ENCODE results near the gene MKNK1.

The MKNK1 gene

DNA sequence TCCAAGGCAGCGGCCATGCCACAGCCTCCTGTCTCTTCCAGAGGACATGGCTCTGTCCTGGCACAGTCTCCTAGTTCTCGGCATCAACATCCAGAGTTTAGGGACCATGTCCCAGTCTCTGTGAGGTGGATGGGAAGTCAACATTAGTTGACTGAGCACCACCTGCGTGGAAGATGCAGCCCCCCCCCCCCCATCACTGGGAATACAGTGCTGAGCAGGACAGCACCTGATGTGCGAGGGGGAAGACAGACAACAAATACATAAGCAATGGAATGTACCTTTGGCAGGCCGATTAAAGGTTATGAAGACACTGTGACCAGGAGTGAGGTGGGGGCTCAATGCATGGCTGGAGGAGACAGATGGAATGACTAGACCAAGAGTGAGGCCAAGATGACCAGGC is 79.2 kb downstream of the MKNK1 start:
- TF ChIP-seq TOX (CRISPR knock-in tag; IDR thresholded peaks at IDR 0.05; ENCODE audit: borderline replicate concordance): no peak
- TF ChIP-seq GLIS3 (CRISPR knock-in tag; IDR thresholded peaks at IDR 0.05): no peak
- TF ChIP-seq BACH2 (CRISPR knock-in tag; IDR thresholded peaks at IDR 0.05; ENCODE audit: borderline replicate concordance): no peak
- TF ChIP-seq, protein P1, sequence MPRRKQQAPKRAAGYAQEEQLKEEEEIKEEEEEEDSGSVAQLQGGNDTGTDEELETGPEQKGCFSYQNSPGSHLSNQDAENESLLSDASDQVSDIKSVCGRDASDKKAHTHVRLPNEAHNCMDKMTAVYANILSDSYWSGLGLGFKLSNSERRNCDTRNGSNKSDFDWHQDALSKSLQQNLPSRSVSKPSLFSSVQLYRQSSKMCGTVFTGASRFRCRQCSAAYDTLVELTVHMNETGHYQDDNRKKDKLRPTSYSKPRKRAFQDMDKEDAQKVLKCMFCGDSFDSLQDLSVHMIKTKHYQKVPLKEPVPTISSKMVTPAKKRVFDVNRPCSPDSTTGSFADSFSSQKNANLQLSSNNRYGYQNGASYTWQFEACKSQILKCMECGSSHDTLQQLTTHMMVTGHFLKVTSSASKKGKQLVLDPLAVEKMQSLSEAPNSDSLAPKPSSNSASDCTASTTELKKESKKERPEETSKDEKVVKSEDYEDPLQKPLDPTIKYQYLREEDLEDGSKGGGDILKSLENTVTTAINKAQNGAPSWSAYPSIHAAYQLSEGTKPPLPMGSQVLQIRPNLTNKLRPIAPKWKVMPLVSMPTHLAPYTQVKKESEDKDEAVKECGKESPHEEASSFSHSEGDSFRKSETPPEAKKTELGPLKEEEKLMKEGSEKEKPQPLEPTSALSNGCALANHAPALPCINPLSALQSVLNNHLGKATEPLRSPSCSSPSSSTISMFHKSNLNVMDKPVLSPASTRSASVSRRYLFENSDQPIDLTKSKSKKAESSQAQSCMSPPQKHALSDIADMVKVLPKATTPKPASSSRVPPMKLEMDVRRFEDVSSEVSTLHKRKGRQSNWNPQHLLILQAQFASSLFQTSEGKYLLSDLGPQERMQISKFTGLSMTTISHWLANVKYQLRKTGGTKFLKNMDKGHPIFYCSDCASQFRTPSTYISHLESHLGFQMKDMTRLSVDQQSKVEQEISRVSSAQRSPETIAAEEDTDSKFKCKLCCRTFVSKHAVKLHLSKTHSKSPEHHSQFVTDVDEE (CRISPR knock-in tag; IDR thresholded peaks at IDR 0.05): no peak
- no peak for TF ChIP-seq CSRNP3 (CRISPR knock-in tag; IDR thresholded peaks at IDR 0.05)
- TF ChIP-seq ZFP30 (CRISPR knock-in tag; IDR thresholded peaks at IDR 0.05): no peak
- no peak for TF ChIP-seq RARB (CRISPR knock-in tag; IDR thresholded peaks at IDR 0.05)
- no peak for TF ChIP-seq PPARA (CRISPR knock-in tag; IDR thresholded peaks at IDR 0.05; ENCODE audit: borderline replicate concordance)
- no peak for TF ChIP-seq ZNF565 (CRISPR knock-in tag; conservative IDR thresholded peaks at IDR 0.05; ENCODE audit: low read depth)
- ATAC-seq: no peak

DNA sequence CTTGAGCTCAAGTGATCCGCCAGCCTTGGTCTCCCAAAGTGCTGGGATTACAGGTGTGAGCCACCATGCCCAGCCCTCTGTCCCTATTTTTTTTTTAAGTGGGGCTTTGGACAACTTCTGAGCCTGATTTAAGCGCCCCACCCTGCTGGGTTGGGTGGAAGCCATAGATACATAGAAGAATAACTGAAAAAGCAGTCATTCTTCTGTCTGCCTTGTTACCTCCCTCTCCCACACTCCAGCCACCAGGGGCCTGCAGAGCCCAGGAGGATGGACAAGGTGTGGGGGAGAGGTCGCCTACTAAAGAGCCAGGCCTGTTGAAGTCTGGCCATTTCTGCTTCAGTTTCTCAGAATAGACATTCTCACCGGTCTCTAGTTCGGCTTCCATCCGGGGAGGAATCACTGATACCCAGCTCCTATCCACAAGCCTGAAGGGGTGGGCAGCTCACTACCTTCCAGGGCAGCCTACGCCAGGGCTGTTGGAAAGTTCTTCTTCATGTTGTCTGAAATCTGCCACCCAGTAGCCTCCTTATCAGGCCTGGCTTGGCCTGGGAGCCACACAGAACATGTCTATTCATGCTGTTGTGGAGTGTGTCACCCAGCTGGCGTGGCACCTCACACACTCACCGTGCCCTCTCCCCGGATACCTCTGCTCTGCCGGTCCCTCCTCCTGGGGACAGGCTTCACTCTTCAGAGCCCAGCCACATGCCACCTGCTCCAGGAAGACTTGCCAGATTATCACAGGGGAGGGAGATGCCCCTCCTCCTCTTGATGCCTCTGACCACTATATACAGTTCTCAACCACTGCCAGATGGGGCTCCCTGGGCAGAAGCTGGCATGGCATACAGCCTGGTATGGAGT is 80.3 kb downstream of the MKNK1 start:
- no peak for ATAC-seq

More for the DNA sequence above, 80.3 kb downstream of the MKNK1 start:
- TF ChIP-seq ISL1 (CRISPR knock-in tag; IDR thresholded peaks at IDR 0.05) (no peak), CREB5 (CRISPR knock-in tag; IDR thresholded peaks at IDR 0.05; ENCODE audit: low read depth) (no peak), GLIS3 (CRISPR knock-in tag; IDR thresholded peaks at IDR 0.05) (no peak), ESRRG (CRISPR knock-in tag; IDR thresholded peaks at IDR 0.05) (no peak), TOX (CRISPR knock-in tag; IDR thresholded peaks at IDR 0.05; ENCODE audit: borderline replicate concordance) (no peak), OSR1 (CRISPR knock-in tag; IDR thresholded peaks at IDR 0.05) (no peak), ZC3H10 (CRISPR knock-in tag; IDR thresholded peaks at IDR 0.05) (no peak), ARNTL (CRISPR knock-in tag; IDR thresholded peaks at IDR 0.05; ENCODE audit: borderline replicate concordance, low read depth) (no peak), RARB (CRISPR knock-in tag; IDR thresholded peaks at IDR 0.05) (no peak), POU6F1 (CRISPR knock-in tag; IDR thresholded peaks at IDR 0.05; ENCODE audit: borderline replicate concordance, low read depth) (no peak), ZNF565 (CRISPR knock-in tag; conservative IDR thresholded peaks at IDR 0.05; ENCODE audit: low read depth) (no peak), BACH2 (CRISPR knock-in tag; IDR thresholded peaks at IDR 0.05; ENCODE audit: borderline replicate concordance) (no peak), CSDC2 (CRISPR knock-in tag; IDR thresholded peaks at IDR 0.05) (no peak), ZFP30 (CRISPR knock-in tag; IDR thresholded peaks at IDR 0.05) (no peak), ZNF8 (CRISPR knock-in tag; IDR thresholded peaks at IDR 0.05) (no peak)
- TF ChIP-seq, protein P1 (CRISPR knock-in tag; IDR thresholded peaks at IDR 0.05): no peak
- TF ChIP-seq, protein P2, sequence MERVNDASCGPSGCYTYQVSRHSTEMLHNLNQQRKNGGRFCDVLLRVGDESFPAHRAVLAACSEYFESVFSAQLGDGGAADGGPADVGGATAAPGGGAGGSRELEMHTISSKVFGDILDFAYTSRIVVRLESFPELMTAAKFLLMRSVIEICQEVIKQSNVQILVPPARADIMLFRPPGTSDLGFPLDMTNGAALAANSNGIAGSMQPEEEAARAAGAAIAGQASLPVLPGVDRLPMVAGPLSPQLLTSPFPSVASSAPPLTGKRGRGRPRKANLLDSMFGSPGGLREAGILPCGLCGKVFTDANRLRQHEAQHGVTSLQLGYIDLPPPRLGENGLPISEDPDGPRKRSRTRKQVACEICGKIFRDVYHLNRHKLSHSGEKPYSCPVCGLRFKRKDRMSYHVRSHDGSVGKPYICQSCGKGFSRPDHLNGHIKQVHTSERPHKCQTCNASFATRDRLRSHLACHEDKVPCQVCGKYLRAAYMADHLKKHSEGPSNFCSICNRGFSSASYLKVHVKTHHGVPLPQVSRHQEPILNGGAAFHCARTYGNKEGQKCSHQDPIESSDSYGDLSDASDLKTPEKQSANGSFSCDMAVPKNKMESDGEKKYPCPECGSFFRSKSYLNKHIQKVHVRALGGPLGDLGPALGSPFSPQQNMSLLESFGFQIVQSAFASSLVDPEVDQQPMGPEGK (CRISPR knock-in tag; IDR thresholded peaks at IDR 0.05; ENCODE audit: borderline replicate concordance): no peak
